ENCODE measurements around the gene C10orf120. TPM values are rescaled to one million over a fixed set of nuclear protein-coding genes. Genes with fewer than 3 reads are reported as not detected.

Gene C10orf120
- total RNA-seq, 2 donors from 2014 or later, result not detected

GRCh38 chr10:122706947-122707346, 7.3 kb upstream of the C10orf120 start:
- H3K9me3 ChIP-seq, result no peaks in the 10 kb centered on the region
- no peaks in the 10 kb centered on the region for H3K27me3 ChIP-seq
- no peaks in the 10 kb centered on the region for H3K36me3 ChIP-seq (replicated peaks in 1 of 2; ENCODE audit: insufficient read depth in 1 of 2, low read depth in 2 of 2)
- WGBS, 2 donors, result 74 to 93% methylated on average over 4 of the region's 4 CpGs
- intact Hi-C loops (cut with DNase I), result loop anchor here (5.0 kb wide), 1 partner anchor 65 kb away; no protein-coding TSS in a partner anchor
- peaks cover 22% of the 10 kb centered on the region for H3K4me1 ChIP-seq
- no peak for ATAC-seq
- H3K27ac ChIP-seq, result no peak overlapping the region
- no peak overlapping the region for H3K4me3 ChIP-seq
- TF ChIP-seq POLR2A (IDR thresholded peaks at IDR 0.05) (no peak), CTCF (IDR thresholded peaks at IDR 0.05) (no peak)
- no peak for DNase-seq

- 87 to 92% methylated on average over 2 of the region's 2 CpGs for WGBS, 2 donors
- H3K27me3 ChIP-seq, result no peaks in the 10 kb centered on the region
- DNase-seq, result no peak
- H3K9me3 ChIP-seq, result no peaks in the 10 kb centered on the region
- ATAC-seq, result no peak
- no peaks in the 10 kb centered on the region for H3K36me3 ChIP-seq (replicated peaks in 1 of 2; ENCODE audit: insufficient read depth in 1 of 2, low read depth in 2 of 2)
- H3K27ac ChIP-seq, result no peak overlapping the region
- TF ChIP-seq POLR2A (IDR thresholded peaks at IDR 0.05), result no peak
- no peak for TF ChIP-seq CTCF (IDR thresholded peaks at IDR 0.05)
- intact Hi-C loops (cut with DNase I), result loop anchor here (5.0 kb wide), 1 partner anchor 64 kb away; no protein-coding TSS in a partner anchor
- peaks cover 23% of the 10 kb centered on the region for H3K4me1 ChIP-seq
- no peak overlapping the region for H3K4me3 ChIP-seq
Observed at GRCh38 chr10:122706467-122706866, 6.8 kb upstream of the C10orf120 start.

GRCh38 chr10:122703483-122704448, 4.1 kb upstream of the C10orf120 start:
- WGBS, 2 donors, result 16 to 38% methylated on average over 6 to 9 of the region's 9 CpGs
- intact Hi-C loops (cut with DNase I), result no loop called here
- TF ChIP-seq CTCF (IDR thresholded peaks at IDR 0.05), result peak; percentile 70 to 95 (median 91)
- TF ChIP-seq POLR2A (IDR thresholded peaks at IDR 0.05), result no peak
- no peaks in the 10 kb centered on the region for H3K36me3 ChIP-seq (replicated peaks in 1 of 2; ENCODE audit: insufficient read depth in 1 of 2, low read depth in 2 of 2)
- peak; percentile 80 to 85 (median 83) for DNase-seq
- no peaks in the 10 kb centered on the region for H3K27me3 ChIP-seq
- no peak overlapping the region for H3K4me3 ChIP-seq
- peak overlapping the region in 3 of 4 donors; percentile 21 to 82 (median 74) for H3K27ac ChIP-seq
- ATAC-seq, result peak; percentile 88
- peaks cover 12% of the 10 kb centered on the region for H3K4me1 ChIP-seq
- H3K9me3 ChIP-seq, result no peaks in the 10 kb centered on the region

- TF ChIP-seq POLR2A (IDR thresholded peaks at IDR 0.05) (no peak), CTCF (IDR thresholded peaks at IDR 0.05) (no peak)
- ATAC-seq, result no peak
- no peaks in the 10 kb centered on the region for H3K9me3 ChIP-seq
- 64 to 73% methylated on average over 2 of the region's 2 CpGs for WGBS, 2 donors
- H3K4me3 ChIP-seq, result no peak overlapping the region
- H3K27me3 ChIP-seq, result no peaks in the 10 kb centered on the region
- peak overlapping the region in 3 of 4 donors; percentile 21 to 82 (median 74) for H3K27ac ChIP-seq
- intact Hi-C loops (cut with DNase I), result no loop called here
- peaks cover 12% of the 10 kb centered on the region for H3K4me1 ChIP-seq
- H3K36me3 ChIP-seq (replicated peaks in 1 of 2; ENCODE audit: insufficient read depth in 1 of 2, low read depth in 2 of 2), result no peaks in the 10 kb centered on the region
- DNase-seq, result peak in 2 of 4 donors; percentile 47 to 52
Observed at GRCh38 chr10:122702275-122702674, 2.6 kb upstream of the C10orf120 start.
